Measurements from ENCODE around the gene KRABD2.

The KRABD2 gene

GRCh38 chr17:8418471-8418870 is 42.0 kb upstream of the KRABD2 start:
- H3K23me2 ChIP-seq (ENCODE audit: insufficient read length, low read depth, low read length, poor library complexity, severe bottlenecking): no peaks in the 10 kb centered on the region
- no peak overlapping the region for H3K4ac ChIP-seq (ENCODE audit: low read depth, low read length)
- no peak overlapping the region for H3K23ac ChIP-seq (ENCODE audit: insufficient read length, low read depth, low read length)
- no peak overlapping the region for H2BK12ac ChIP-seq (ENCODE audit: insufficient read length, low read depth, low read length)
- no peak overlapping the region for H2AFZ ChIP-seq (ENCODE audit: low read length)
- H4K20me1 ChIP-seq (ENCODE audit: control insufficient read depth, insufficient read depth, insufficient read length): no peaks in the 10 kb centered on the region
- no peak overlapping the region for H3K14ac ChIP-seq (ENCODE audit: insufficient read depth, low read length)
- no peaks in the 10 kb centered on the region for H3K79me2 ChIP-seq (ENCODE audit: insufficient read depth, low read length)
- no peak overlapping the region for H2BK15ac ChIP-seq (ENCODE audit: low read depth, low read length)
- WGBS (ENCODE audit: extremely low coverage, insufficient read length, low lambda C conversion rate): no CpG with 5 or more reads among the region's 1 CpG
- H3K27ac ChIP-seq (ENCODE audit: insufficient read length, low read depth, low read length): no peak overlapping the region
- no peak overlapping the region for H4K91ac ChIP-seq (ENCODE audit: insufficient read length, low read depth, low read length)
- no peak overlapping the region for H2BK20ac ChIP-seq (ENCODE audit: low read depth, low read length, poor library complexity, severe bottlenecking)
- H3K18ac ChIP-seq (ENCODE audit: insufficient read length, low read depth, low read length): no peak overlapping the region
- no peaks in the 10 kb centered on the region for H3K4me1 ChIP-seq (ENCODE audit: insufficient read depth, low read length)
- H3K9ac ChIP-seq (ENCODE audit: extremely low read depth, insufficient read length, low read length): no peak overlapping the region
- H3K79me1 ChIP-seq (ENCODE audit: insufficient read depth, low read depth, low read length, poor library complexity, severe bottlenecking): no peaks in the 10 kb centered on the region
- no peak overlapping the region for H2BK120ac ChIP-seq (ENCODE audit: low read depth, low read length, poor library complexity, severe bottlenecking)
- Mint-ChIP-seq H3K36me3 (ENCODE audit: insufficient read depth in 1 of 3, low read depth in 3 of 3) (no peaks in the 10 kb centered on the region), H3K4me3 (no peak overlapping the region), H3K9me3 (no peaks in the 10 kb centered on the region), H3K27ac (no peak overlapping the region), H3K27me3 (ENCODE audit: low read depth) (peaks cover 15% of the 10 kb centered on the region), H3K4me1 (no peaks in the 10 kb centered on the region)
- H3T11ph ChIP-seq (ENCODE audit: low read length): no peak overlapping the region
- no peak overlapping the region for H4K8ac ChIP-seq (replicated peaks; ENCODE audit: insufficient read length, low read depth, low read length)
- H3K27me3 ChIP-seq (ENCODE audit: insufficient read depth, low read length): no peaks in the 10 kb centered on the region
- no peaks in the 10 kb centered on the region for H3K9me3 ChIP-seq (ENCODE audit: control insufficient read depth, low read depth, low read length)
- no peak overlapping the region for H4K5ac ChIP-seq (ENCODE audit: insufficient read length, low read depth, low read length)
- no peak for DNase-seq
- H3K4me2 ChIP-seq (ENCODE audit: insufficient read depth, insufficient read length, low read length): no peak overlapping the region
- TF ChIP-seq, protein P1, sequence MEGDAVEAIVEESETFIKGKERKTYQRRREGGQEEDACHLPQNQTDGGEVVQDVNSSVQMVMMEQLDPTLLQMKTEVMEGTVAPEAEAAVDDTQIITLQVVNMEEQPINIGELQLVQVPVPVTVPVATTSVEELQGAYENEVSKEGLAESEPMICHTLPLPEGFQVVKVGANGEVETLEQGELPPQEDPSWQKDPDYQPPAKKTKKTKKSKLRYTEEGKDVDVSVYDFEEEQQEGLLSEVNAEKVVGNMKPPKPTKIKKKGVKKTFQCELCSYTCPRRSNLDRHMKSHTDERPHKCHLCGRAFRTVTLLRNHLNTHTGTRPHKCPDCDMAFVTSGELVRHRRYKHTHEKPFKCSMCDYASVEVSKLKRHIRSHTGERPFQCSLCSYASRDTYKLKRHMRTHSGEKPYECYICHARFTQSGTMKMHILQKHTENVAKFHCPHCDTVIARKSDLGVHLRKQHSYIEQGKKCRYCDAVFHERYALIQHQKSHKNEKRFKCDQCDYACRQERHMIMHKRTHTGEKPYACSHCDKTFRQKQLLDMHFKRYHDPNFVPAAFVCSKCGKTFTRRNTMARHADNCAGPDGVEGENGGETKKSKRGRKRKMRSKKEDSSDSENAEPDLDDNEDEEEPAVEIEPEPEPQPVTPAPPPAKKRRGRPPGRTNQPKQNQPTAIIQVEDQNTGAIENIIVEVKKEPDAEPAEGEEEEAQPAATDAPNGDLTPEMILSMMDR (conservative IDR thresholded peaks at IDR 0.05): no peak
- no peak overlapping the region for H3K56ac ChIP-seq (ENCODE audit: insufficient read length, low read depth, low read length)
- H2AK5ac ChIP-seq (ENCODE audit: insufficient read length, low read length): no peak overlapping the region
- H2BK5ac ChIP-seq (ENCODE audit: insufficient read length, low read length): no peak overlapping the region

Measured in H9 (cell line).